ENCODE measurements around the gene BHMT. TPM values are rescaled to one million over a fixed set of nuclear protein-coding genes. Genes with fewer than 3 reads are reported as not detected.

The BHMT gene
- total RNA-seq, 4 donors from 2014 or later, result 0.83 to 4.8 (median 3.9) TPM

DNA sequence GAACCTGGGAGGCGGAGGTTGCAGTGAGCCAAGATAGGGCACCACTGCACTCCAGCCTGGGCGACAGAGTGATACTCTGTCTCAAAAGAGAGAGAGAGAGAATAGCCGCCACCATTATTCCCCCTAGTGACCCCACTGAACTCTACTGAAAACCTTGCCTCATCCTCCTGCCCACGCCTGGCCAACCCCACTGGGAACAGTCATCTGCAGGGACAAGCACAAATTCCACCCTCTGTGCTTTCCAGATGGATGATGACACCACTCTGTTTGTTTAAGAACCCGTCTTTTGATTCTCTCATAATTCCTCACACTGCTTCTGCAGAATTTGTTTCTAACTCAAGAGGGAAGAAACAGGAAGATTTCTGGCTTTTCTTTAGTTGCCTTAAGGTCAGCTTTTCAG is 29.8 kb upstream of the BHMT start:
- WGBS, result 83% methylated on average over 5 of the region's 5 CpGs
- intact Hi-C loops (cut with DNase I), result no loop called here

DNA sequence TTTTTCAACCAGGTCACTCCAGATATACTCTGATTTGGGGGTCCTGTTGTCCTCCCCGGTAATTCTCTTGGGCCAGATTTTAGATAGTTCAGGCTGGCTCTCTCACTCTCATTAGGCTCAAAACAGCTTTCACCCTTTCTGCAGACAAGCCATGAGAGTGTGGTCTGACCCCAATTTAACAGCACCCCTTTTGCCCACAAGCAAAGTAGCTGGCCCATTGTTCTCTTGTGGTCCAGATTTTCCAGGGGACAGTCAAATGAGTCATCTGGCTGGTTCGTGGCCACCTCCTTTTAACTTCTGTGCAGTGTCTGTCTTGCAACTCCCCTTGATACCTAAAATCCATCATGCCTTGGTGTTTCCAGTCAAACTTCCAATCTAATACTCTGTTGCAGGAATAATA is 25.5 kb upstream of the BHMT start:
- no peak for DNase-seq (ENCODE audit: extremely low spot score)
- TF ChIP-seq POLR2AphosphoS5 (IDR thresholded peaks at IDR 0.05) (no peak), POLR2A (IDR thresholded peaks at IDR 0.05; ENCODE audit: low read depth) (no peak), EP300 (IDR thresholded peaks at IDR 0.05) (no peak)
- TF ChIP-seq, protein P1, sequence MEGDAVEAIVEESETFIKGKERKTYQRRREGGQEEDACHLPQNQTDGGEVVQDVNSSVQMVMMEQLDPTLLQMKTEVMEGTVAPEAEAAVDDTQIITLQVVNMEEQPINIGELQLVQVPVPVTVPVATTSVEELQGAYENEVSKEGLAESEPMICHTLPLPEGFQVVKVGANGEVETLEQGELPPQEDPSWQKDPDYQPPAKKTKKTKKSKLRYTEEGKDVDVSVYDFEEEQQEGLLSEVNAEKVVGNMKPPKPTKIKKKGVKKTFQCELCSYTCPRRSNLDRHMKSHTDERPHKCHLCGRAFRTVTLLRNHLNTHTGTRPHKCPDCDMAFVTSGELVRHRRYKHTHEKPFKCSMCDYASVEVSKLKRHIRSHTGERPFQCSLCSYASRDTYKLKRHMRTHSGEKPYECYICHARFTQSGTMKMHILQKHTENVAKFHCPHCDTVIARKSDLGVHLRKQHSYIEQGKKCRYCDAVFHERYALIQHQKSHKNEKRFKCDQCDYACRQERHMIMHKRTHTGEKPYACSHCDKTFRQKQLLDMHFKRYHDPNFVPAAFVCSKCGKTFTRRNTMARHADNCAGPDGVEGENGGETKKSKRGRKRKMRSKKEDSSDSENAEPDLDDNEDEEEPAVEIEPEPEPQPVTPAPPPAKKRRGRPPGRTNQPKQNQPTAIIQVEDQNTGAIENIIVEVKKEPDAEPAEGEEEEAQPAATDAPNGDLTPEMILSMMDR (IDR thresholded peaks at IDR 0.05), result no peak
- Histone ChIP-seq H3K27me3 (no peaks in the 10 kb centered on the region), H3K36me3 (peaks cover 0 to 20% (median 3%) of the 10 kb centered on the region in 4 donors), H3K9me3 (no peaks in the 10 kb centered on the region), H3K4me3 (no peak overlapping the region), H3K4me1 (peaks cover 0 to 15% (median 10%) of the 10 kb centered on the region in 4 donors), H3K27ac (replicated peaks in 1 of 4) (no peak overlapping the region)
- intact Hi-C loops (cut with DNase I), result no loop called here
- 84% methylated on average over 2 of the region's 2 CpGs for WGBS

More for the DNA sequence above, 29.8 kb upstream of the BHMT start:
- Histone ChIP-seq H3K27me3 (no peaks in the 10 kb centered on the region), H3K9me3 (no peaks in the 10 kb centered on the region), H3K36me3 (peaks cover 0 to 26% (median 3%) of the 10 kb centered on the region in 4 donors), H3K4me1 (peaks cover 2 to 29% (median 19%) of the 10 kb centered on the region in 4 donors), H3K4me3 (no peak overlapping the region), H3K27ac (replicated peaks in 1 of 4) (no peak overlapping the region)
- DNase-seq (ENCODE audit: extremely low spot score), result no peak
- TF ChIP-seq POLR2AphosphoS5 (IDR thresholded peaks at IDR 0.05), result no peak
- TF ChIP-seq EP300 (IDR thresholded peaks at IDR 0.05), result no peak
- TF ChIP-seq POLR2A (IDR thresholded peaks at IDR 0.05; ENCODE audit: low read depth), result no peak
- TF ChIP-seq, protein P1 (IDR thresholded peaks at IDR 0.05), result no peak

DNA sequence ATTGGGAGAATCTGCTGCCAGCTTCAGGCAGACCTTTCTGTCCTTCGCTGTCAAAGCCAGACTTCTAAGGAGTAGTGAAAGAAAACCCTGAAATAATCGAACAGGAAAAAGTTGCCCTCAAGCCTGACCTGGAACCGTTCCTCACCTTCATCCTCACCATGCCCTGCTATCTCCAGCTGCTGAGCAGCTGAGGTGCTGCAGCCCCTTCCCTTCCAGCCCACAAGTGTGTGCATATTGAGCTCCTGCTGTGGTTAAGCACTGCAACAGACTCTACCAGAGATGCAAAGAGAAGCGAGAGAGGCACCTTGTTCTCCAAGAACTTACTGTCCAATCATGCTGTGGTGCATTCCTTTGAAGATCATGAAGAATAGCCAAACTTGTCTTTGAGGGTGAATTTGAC is 23.1 kb upstream of the BHMT start:
- H3K9me3 ChIP-seq, result no peaks in the 10 kb centered on the region
- TF ChIP-seq, protein P1 (IDR thresholded peaks at IDR 0.05), result no peak
- no peak for TF ChIP-seq POLR2AphosphoS5 (IDR thresholded peaks at IDR 0.05)
- no peak for TF ChIP-seq EP300 (IDR thresholded peaks at IDR 0.05)
- no peak for TF ChIP-seq POLR2A (IDR thresholded peaks at IDR 0.05; ENCODE audit: low read depth)
- no peaks in the 10 kb centered on the region for H3K27me3 ChIP-seq
- WGBS, result 62% methylated on average over 4 of the region's 4 CpGs
- peaks cover 0 to 7% (median 3%) of the 10 kb centered on the region in 4 donors for H3K36me3 ChIP-seq
- no peak for DNase-seq (ENCODE audit: extremely low spot score)
- H3K4me3 ChIP-seq, result no peak overlapping the region
- peak overlapping the region in 1 of 4 donors; percentile 14 for H3K27ac ChIP-seq (replicated peaks in 1 of 4)
- peaks cover 0 to 19% (median 13%) of the 10 kb centered on the region in 4 donors for H3K4me1 ChIP-seq
- intact Hi-C loops (cut with DNase I), result no loop called here

DNA sequence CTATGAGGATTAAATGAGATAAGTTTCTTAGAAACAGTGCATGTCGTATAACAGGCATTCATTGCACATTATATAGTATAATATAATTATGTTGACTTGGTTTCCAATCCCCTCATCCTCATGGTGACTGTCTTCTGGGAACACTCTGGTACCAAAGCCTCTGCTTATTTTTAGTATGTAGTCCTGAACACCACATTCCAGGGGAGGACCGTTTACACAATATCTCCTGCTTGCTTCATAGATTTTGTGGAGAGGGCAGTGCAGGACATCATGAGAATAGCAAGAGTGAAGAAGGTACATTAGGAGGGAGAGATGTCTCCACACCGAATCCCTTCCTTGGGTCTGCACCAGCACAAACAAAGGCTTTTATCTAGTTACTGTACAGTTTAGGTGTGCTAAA is 20.5 kb upstream of the BHMT start:
- intact Hi-C loops (cut with DNase I), result no loop called here
- Histone ChIP-seq H3K4me3 (no peak overlapping the region), H3K27ac (replicated peaks in 1 of 4) (peak overlapping the region in 2 of 4 donors; percentile 10), H3K9me3 (no peaks in the 10 kb centered on the region), H3K27me3 (no peaks in the 10 kb centered on the region), H3K36me3 (no peaks in the 10 kb centered on the region), H3K4me1 (peaks cover 0 to 19% (median 13%) of the 10 kb centered on the region in 4 donors)
- TF ChIP-seq POLR2A (IDR thresholded peaks at IDR 0.05; ENCODE audit: low read depth), result no peak
- TF ChIP-seq POLR2AphosphoS5 (IDR thresholded peaks at IDR 0.05), result peak; percentile 60 to 65
- TF ChIP-seq EP300 (IDR thresholded peaks at IDR 0.05), result peak; percentile 54
- no peak for DNase-seq (ENCODE audit: extremely low spot score)
- WGBS, result 60% methylated on average over 3 of the region's 3 CpGs

DNA sequence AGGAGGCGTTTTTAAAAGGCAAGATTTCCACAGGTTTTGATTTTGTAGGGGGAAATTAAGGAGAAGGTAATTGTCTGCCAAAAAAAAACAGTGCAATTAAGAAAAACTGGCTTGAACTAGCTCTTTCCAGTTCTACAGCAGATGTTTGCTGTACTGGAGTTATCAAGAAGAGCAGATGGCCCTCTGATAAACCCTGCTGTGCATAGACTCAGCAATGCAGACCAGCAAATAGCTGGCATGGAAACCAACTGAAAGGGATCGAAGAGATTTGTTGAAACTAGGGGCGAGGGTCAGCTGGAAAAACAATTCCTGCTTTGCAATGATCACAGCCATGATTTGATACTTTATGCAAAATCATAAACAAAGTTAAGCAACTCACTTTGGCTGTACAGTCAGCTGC is 17.8 kb upstream of the BHMT start:
- WGBS, result 49% methylated on average over 3 of the region's 3 CpGs
- no peaks in the 10 kb centered on the region for H3K36me3 ChIP-seq
- no peak overlapping the region for H3K4me3 ChIP-seq
- peaks cover 0 to 15% (median 11%) of the 10 kb centered on the region in 4 donors for H3K4me1 ChIP-seq
- H3K9me3 ChIP-seq, result no peaks in the 10 kb centered on the region
- intact Hi-C loops (cut with DNase I), result no loop called here
- no peaks in the 10 kb centered on the region for H3K27me3 ChIP-seq
- no peak overlapping the region for H3K27ac ChIP-seq (replicated peaks in 1 of 4)
- TF ChIP-seq POLR2AphosphoS5 (IDR thresholded peaks at IDR 0.05), result no peak
- TF ChIP-seq, protein P1 (IDR thresholded peaks at IDR 0.05), result no peak
- no peak for TF ChIP-seq EP300 (IDR thresholded peaks at IDR 0.05)
- no peak for TF ChIP-seq POLR2A (IDR thresholded peaks at IDR 0.05; ENCODE audit: low read depth)
- DNase-seq (ENCODE audit: extremely low spot score), result no peak

Data from esophagus muscularis mucosa (tissue), 4 donors.